Posterior vena cava (tissue), 2 donors: ENCODE measurements around the gene TBX21. TPM values are rescaled to one million over a fixed set of nuclear protein-coding genes. Genes with fewer than 3 reads are reported as not detected.

Experiments
- DNase-seq: peaks from one replicate; pipeline ENCODE4 v3.0.0-alpha.2; 2020; ENCODE audit warnings: low spot score
- intact Hi-C, 2 donors: fragments of 100-400 bp; cut with DNase I; formaldehyde crosslinking; loops; one replicate each; pipeline versions ENCODE4 v1.14.1 to v1.14.2; 2022 to 2023
- total RNA-seq, 2 donors: library from RNA; stranded (reverse); fragmentation: NEBNext Ultra II Directional; extraction: Animal tissue kit (Norgen Biotek cat#: 25700); gene quantifications; one replicate each; pipeline ENCODE4 v1.2.1, GENCODE V29; 2021
- donor health status: DM: yes; HTN: yes; CAD: no.
- donor health status: DM: yes; HTN: yes; CAD: no.

TBX21 gene
- total RNA-seq, 2 donors from 2014 or later, result 0.48 to 0.65 TPM

- DNase-seq, result peak; percentile 55
- intact Hi-C loops, result loop anchor here in 1 of 2 donors (5.0 kb wide), 1 partner anchor 115 kb away; no protein-coding TSS in a partner anchor
Observed at GRCh38 chr17:47696717-47697642, 36.1 kb upstream of the TBX21 start.

GRCh38 chr17:47697906-47698711 lies 34.9 kb upstream of the TBX21 start:
- no peak for DNase-seq
- intact Hi-C loops, result loop anchor here in 1 of 2 donors (5.0 kb wide), 1 partner anchor 114 kb away; no protein-coding TSS in a partner anchor

DNA sequence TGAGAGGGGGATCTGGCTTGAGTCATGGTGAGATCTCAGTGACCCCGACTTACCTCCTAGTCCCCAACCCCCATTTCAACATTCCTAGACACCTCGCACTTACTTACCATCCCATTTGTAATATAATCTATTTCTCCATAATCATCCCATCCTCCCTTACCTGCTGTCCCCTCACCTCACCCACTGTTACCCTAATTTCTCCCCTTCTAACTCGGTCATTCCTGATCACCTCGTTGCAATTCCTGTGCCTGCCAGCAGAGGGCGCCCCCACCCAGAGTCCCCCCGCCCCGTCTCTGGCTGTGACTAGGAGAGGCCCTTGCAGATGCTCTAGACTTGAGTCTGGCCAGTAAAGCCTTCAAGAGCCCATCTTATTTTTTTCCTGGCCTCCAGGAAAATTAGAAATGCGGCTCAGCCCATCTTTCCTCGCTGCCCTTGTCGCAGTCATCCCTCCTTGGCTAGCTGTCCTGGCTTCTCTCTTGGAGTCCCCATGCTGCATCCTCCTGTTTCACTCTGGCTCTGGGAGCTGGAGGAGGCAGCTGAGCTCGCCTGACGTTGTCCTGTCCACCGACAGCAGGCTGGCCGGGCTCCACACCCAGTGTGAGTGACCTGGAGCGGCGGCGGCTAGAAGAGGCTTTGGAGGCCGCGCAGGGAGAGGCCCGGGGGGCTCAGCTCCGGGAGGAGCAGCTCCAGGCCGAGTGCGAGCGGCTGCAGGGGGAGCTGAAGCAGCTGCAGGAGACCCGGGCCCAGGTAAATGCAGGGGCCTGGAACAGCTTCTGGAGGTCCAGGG lies 34.1 kb upstream of the TBX21 start:
- intact Hi-C loops, result loop anchor here in 1 of 2 donors (5.0 kb wide), 1 partner anchor 113 kb away; no protein-coding TSS in a partner anchor
- DNase-seq, result peak; percentile 87

DNA sequence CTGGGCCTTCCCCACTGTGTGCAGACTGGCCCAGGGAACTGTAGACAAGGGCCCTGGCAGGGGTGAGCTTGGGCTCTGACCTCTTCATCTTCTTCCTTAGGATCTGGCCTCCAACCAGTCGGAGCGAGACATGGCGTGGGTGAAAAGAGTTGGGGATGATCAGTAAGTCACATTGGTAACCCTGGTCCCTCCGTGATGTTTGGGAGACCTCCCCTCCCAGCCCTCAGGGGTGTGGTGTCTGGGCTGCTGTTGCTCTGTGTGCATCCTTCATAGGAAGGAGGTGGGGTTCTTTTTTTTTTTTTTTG lies 33.5 kb upstream of the TBX21 start:
- no peak for DNase-seq
- intact Hi-C loops, result loop anchor here in 1 of 2 donors (5.0 kb wide), 1 partner anchor 113 kb away; no protein-coding TSS in a partner anchor

GRCh38 chr17:47700471-47701449 lies 32.3 kb upstream of the TBX21 start:
- DNase-seq, result peak; percentile 29
- intact Hi-C loops, result no loop called here

DNA sequence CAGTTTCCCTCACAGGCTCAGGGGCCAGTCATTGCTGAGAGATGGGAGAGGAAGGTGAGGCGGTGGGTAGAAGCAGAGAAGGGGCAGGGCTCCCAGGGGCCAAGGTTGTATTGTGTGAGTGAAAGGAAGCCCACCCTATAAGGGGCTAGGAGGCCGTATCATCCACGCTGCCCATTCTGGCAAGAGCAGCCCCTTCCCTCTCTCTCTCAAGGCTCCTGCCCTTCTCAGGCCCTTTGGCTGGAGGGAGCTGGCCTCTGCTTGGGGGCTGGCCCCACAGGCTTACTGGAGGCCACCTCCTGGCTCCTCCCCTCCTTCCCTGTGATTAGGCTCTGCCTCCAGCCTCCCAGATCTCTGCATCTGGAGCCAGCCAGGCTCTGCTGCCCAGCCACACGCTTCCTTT lies 31.4 kb upstream of the TBX21 start:
- intact Hi-C loops, result no loop called here
- peak; percentile 65 for DNase-seq

DNA sequence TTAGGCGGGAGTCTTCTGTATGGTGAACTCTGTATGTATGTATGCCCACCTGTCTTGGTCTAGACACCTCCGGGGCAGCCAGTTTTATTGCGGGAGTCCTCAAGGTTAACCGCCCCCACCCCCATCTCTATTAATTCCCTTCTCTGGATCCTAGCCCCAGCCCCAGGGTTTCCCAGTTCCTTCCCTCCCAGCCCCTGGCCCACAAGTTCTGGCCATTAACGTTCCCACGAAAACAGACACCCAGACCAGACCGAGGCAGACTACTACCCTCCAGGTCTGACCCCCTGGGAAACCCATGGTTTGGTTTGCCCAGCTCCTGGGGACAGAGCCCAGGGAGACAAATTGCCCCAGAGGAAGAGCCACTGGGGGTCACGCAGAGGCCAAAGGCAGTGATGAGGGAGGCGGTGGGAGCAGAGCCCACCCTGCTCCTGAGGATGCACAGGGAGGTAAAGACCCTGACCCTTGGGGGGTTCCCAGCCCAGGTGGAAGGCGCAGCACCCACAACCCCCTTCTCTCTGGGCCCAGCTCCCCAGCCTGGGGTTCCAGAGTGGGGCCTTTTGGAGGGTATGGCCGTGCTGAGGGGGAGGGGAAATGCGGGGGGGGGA lies 30.5 kb upstream of the TBX21 start:
- DNase-seq, result peak; percentile 48
- intact Hi-C loops, result no loop called here

- peak; percentile 82 for DNase-seq
- intact Hi-C loops, result no loop called here
Observed at GRCh38 chr17:47703191-47703591, 29.8 kb upstream of the TBX21 start.

GRCh38 chr17:47703671-47704070 lies 29.4 kb upstream of the TBX21 start:
- intact Hi-C loops, result no loop called here
- DNase-seq, result peak; percentile 16

DNA sequence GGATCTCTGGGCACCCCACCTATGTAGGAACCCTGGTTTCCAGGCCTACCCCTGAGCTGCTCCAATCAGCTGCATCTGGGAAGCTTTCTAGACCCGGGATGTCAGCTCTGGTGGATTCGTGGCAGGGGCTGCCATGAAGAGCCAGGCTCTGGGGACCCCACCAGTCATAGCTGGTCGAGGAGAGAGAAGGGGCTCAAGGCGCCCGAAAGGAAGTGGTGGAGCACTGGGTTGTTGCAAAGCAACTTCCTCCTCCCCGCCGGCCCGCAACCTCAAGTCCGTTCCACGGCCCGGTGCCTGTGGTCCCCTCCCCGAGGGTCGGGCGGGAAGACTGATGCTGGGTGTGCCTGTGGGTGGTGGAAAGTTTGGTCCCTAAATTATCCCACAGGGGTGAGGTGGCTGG lies 28.9 kb upstream of the TBX21 start:
- peak; percentile 80 for DNase-seq
- intact Hi-C loops, result no loop called here

DNA sequence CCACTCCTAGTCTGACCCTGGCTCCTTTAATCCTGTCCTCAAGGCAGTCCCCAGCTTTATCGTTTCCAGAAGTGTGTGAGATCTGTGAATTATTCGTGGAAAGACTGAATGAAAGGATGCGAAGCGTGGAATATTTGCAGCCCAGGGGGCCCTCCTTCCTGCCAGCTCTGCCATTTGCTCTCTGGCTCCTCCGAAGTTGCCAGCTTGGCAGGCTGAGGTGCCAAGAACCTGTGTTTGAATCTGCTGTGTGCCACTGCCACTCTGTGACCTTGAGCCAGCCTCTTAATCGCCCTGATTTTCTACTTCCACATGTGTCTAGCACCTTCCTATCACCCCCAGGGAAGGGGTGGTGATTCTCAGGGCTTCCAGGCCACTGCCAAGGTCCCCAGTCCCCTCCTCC lies 28.3 kb upstream of the TBX21 start:
- DNase-seq, result peak; percentile 35
- intact Hi-C loops, result no loop called here

DNA sequence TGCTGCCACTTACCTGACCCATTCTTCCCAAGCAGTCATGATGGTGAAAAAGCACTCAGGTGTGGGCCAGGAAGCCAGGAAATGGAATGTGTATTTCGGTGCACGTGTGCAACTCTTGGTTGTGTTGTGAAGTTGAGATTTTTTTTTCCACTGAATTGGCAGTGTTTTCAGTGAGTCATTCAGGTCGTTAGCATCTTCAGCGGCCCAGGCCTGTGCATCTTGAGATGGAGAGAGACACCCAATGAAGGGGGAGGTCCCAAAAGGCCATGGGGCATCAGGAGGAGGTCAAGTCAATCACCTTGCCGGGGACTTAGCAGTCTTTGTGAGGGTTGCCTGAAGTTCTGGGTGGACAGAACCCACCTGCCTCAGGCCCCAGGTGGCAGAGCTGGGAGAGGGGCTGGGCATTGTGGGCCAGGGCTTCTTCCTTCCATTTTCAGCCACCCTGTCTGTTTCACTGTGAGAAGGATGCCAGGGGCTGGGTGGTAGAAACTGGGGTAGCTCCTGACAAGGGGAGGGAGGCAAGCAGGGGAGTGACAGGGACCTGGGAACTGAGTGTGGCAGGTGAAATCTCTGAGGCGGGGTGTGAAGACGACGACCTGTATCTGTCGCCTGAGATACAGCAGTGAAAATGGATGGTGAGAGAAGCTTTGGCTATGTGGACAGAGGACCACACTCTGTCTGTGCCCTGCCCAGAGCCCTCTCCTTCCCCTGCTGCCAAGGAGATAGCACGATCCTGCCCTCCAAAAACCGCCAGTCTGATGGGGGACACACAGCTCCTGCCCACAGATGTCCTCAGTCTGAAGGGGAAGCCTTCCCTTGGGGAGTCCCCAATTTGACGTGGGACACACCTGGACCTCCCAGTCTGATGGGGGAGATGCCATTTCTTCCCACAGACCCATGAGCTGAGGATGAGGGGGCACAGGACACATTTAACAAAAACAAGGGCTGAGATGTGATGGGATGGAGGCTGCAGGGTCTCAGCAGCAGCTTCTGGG lies 27.2 kb upstream of the TBX21 start:
- intact Hi-C loops, result no loop called here
- DNase-seq, result no peak

GRCh38 chr17:47707056-47707804 lies 25.8 kb upstream of the TBX21 start:
- intact Hi-C loops, result no loop called here
- no peak for DNase-seq

DNA sequence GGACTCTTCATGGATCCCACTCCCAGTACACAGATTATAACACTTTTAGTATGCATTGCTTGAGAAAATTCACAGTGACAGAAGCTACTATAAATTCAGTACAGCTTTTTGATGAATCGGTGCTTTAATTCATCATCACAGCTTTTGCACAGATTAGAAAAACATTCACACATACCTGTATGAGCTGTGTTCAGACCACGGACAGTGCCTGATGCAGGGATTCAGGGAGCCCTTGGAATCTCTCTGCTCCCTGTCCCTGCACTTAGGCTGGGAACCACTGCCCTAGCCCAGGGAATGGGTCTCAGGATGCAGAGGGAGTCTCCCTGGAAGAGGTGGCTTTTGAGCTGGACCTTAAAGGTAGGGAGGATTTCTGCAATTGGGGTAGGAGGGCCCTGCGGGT lies 25.2 kb upstream of the TBX21 start:
- no peak for DNase-seq
- intact Hi-C loops, result no loop called here

DNA sequence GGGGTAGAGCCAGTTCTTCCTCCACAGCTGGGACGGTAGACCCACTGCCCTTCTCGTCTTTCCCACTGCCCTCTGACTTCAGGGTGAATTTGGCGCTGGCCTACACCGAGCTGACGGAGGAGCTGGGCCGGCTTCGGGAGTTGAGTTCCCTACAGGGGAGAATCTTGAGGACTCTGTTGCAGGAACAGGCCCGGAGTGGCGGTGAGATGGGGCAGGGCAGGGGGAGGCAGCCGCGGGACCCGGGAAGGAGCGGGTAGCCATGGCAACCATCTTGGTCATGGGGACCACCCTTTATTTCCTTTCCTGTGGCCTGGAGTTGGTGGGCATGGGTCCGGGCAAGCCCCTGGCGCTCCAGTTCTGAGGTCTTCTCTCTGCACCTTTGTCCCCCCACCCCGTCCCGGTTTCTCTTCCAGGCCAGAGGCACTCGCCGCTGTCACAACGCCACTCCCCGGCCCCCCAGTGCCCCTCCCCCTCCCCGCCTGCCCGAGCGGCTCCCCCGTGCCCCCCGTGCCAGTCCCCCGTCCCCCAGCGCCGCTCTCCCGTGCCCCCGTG lies 24.6 kb upstream of the TBX21 start:
- intact Hi-C loops, result no loop called here
- no peak for DNase-seq
